Stomach (tissue), 9 donors: ENCODE measurements around the gene NUP155. TPM values are rescaled to one million over a fixed set of nuclear protein-coding genes. Genes with fewer than 3 reads are reported as not detected.
A peak's percentile ranks its signal among the peaks of the same experiment; 100 is the strongest.
"Not testable (repeated sequence)": the region's sequence is repeated elsewhere in the genome, so short reads cannot be mapped to it uniquely, and the experiment has no call there.

ENCODE experiments used
- DNase-seq, 2 donors: peaks; one replicate each; pipeline versions ENCODE4 v3.0.0 to v3.0.0-alpha.2; 2013 to 2019
- H3K27ac ChIP-seq, 5 donors: fragments of 200-600 bp in 4 of 5; sonication (generic) in 4 of 5; one replicate each; pipeline ENCODE4 v1.5.1; 2013 to 2019; ENCODE audit warnings: mild to moderate bottlenecking in 1 of 5, moderate library complexity in 1 of 5
- H3K27me3 ChIP-seq, 3 donors: fragments of 200-600 bp; sonication (generic); one replicate each; pipeline ENCODE4 v1.5.1; 2017 to 2019; ENCODE audit warnings: mixed run types in 1 of 3
- H3K36me3 ChIP-seq, 4 donors: fragments of 200-600 bp; sonication (generic); 1 replicate in 3 of 4; 2 replicates in 1 of 4; pipeline ENCODE4 v1.5.1; 2016 to 2019
- H3K4me1 ChIP-seq, 4 donors: fragments of 200-600 bp; sonication (generic); one replicate each; pipeline ENCODE4 v1.5.1; 2016 to 2019
- H3K4me3 ChIP-seq, 4 donors: fragments of 200-600 bp; sonication (generic) in 3 of 4; one replicate each; pipeline ENCODE4 v1.5.1; 2016 to 2019; ENCODE audit warnings: mild to moderate bottlenecking in 1 of 4
- H3K9me3 ChIP-seq, 4 donors: fragments of 200-600 bp; sonication (generic); one replicate each; pipeline ENCODE4 v1.5.1; 2016 to 2019
- EP300 ChIP-seq: sonication (generic); formaldehyde crosslinking; IDR thresholded peaks from one replicate; pipeline ENCODE4 v1.6.1; 2017; ENCODE audit warnings: antibody characterized with exemption
- POLR2A ChIP-seq, 4 donors: fragments of 450-650 bp; IDR thresholded peaks; one replicate each; pipeline ENCODE4 v1.6.1; 2016; ENCODE audit warnings: antibody characterized with exemption in 4 of 4, control low read depth in 2 of 4, mild to moderate bottlenecking in 1 of 4, moderate library complexity in 1 of 4
- POLR2AphosphoS5 ChIP-seq, 3 donors: sonication (generic); formaldehyde crosslinking; IDR thresholded peaks; one replicate each; pipeline ENCODE4 v1.6.1; 2016; ENCODE audit warnings: antibody characterized with exemption in 3 of 3
- WGBS, 5 donors: extraction: QIAGEN DNeasy Blood & Tissue Kit in 3 of 5; methylation state at CpG; one replicate each; pipeline versions ENCODE4 v1.1.5 to v1.1.7; 2013 to 2018; 5-methylcytosine and 5-hydroxymethylcytosine counted together
- intact Hi-C: fragments of 100-400 bp; cut with DNase I; formaldehyde crosslinking; loops from one replicate; pipeline ENCODE4 v1.15.1; 2023; ENCODE audit warnings: low total_unique reads
- polyA plus RNA-seq, 3 donors: library from polyadenylated mRNA; stranded (reverse); fragments of 200-250 nt; gene quantifications; one replicate each; pipeline ENCODE4 v1.2.3, GENCODE V29; 2013
- total RNA-seq, 5 donors: library from RNA; depleted of rRNA; stranded (reverse); fragments of >200 nt; gene quantifications; one replicate each; pipeline versions ENCODE4 v1.1.0 to v1.2.3, GENCODE V29; 2014 to 2016
- TF ChIP-seq, protein P1 (sequence below), 7 experiments: fragments of 450-650 bp in 4 of 7; fragments of 200-600 bp in 3 of 7; sonication (generic) in 3 of 7; IDR thresholded peaks; one replicate each; pipeline ENCODE4 v1.5.1; 2016 to 2019; ENCODE audit warnings: antibody characterized with exemption in 7 of 7, control low read depth in 2 of 7, mild to moderate bottlenecking in 1 of 7
- donor health status: healthy with polysubstance abuse.
- donor health status: Bipolar disorder and iron deficiency.
- donor health status: healthy.

Gene NUP155
- total and polyA plus RNA-seq, 8 donors: 2.1 to 60.8 (median 6.3) TPM

DNA sequence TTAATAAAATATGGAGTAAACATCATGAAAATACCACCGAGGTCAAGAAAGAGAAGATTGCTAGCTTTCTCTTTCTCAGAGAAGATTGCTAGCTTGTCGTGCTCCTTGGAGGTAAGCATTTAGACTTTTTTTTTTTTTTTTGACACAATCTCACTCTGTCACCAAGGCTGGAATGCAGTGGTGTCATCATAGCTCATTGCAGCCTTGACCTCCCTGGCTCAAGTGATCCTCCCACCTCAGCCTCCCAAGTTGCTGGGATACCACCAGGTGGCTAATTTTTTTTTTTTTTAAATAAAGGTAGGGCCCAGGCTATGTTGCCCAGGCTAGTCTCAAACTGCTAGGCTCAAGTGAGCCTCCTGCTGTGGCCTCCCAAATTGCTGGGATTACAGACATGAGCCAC is 95.4 kb downstream of the NUP155 start:
- intact Hi-C loops: no loop called here
- no peak for DNase-seq

DNA sequence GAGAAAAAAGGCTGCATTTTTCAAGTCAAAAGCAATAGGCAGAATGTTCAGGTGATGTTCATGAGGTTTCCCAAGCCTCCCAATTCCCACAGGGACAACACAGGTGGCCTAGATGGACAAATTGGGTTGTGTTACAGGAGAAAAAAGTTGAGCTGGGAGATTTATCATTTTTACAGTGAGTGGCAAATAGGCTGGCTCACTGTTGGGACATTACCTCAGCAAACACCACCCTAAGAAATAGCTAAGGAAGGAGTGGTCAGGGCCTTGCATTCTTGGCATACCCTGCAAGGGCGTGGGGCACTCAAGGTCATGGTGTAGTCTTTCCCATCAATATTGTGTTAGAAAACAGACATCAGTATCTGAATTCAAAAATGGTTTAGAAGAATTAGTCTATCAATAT is 98.4 kb downstream of the NUP155 start:
- H3K4me1 ChIP-seq: no peaks in the 10 kb centered on the region
- intact Hi-C loops: no loop called here
- H3K36me3 ChIP-seq: no peaks in the 10 kb centered on the region
- WGBS, 5 donors: 23 to 61% (median 48%) methylated on average over 1 of the region's 1 CpG
- H3K27me3 ChIP-seq: no peaks in the 10 kb centered on the region
- H3K27ac ChIP-seq: peak overlapping the region in 2 of 5 donors; percentile 46
- H3K4me3 ChIP-seq: no peak overlapping the region
- peak; percentile 59 to 76 for DNase-seq
- peaks cover 3 to 17% (median 12%) of the 10 kb centered on the region in 4 donors for H3K9me3 ChIP-seq
- TF ChIP-seq POLR2A (IDR thresholded peaks at IDR 0.05) (no peak), POLR2AphosphoS5 (IDR thresholded peaks at IDR 0.05) (peak in 1 of 3 donors; percentile 14)

More for the DNA sequence above, 95.4 kb downstream of the NUP155 start:
- Histone ChIP-seq H3K4me3 (no peak overlapping the region), H3K27me3 (no peaks in the 10 kb centered on the region), H3K9me3 (peaks cover 0 to 19% (median 10%) of the 10 kb centered on the region in 4 donors), H3K4me1 (no peaks in the 10 kb centered on the region), H3K36me3 (no peaks in the 10 kb centered on the region), H3K27ac (no peak overlapping the region)
- TF ChIP-seq POLR2A (IDR thresholded peaks at IDR 0.05) (no peak), EP300 (no peak)
- TF ChIP-seq, protein P1, sequence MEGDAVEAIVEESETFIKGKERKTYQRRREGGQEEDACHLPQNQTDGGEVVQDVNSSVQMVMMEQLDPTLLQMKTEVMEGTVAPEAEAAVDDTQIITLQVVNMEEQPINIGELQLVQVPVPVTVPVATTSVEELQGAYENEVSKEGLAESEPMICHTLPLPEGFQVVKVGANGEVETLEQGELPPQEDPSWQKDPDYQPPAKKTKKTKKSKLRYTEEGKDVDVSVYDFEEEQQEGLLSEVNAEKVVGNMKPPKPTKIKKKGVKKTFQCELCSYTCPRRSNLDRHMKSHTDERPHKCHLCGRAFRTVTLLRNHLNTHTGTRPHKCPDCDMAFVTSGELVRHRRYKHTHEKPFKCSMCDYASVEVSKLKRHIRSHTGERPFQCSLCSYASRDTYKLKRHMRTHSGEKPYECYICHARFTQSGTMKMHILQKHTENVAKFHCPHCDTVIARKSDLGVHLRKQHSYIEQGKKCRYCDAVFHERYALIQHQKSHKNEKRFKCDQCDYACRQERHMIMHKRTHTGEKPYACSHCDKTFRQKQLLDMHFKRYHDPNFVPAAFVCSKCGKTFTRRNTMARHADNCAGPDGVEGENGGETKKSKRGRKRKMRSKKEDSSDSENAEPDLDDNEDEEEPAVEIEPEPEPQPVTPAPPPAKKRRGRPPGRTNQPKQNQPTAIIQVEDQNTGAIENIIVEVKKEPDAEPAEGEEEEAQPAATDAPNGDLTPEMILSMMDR (IDR thresholded peaks at IDR 0.05): no peak
- 76 to 93% (median 84%) methylated on average over 2 of the region's 2 CpGs for WGBS, 5 donors

DNA sequence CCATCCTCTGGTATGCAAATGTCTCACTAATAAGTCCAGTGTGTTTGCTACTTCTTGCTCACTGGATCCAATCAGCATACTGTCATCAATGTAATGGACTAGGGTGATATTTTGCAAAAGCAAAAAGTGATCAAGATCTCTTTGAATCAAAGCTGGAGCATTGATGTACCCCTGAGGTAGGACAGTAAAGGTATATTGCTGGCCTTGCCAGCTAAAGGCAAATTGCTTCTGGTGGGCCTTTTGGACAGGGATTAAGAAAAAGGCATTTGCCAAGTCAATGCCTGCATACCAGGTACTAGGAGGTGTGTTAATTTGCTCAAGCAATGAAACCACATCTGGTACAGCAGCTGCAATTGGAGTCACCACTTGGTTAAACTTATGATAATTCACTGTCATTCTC is 102.8 kb downstream of the NUP155 start:
- peaks cover 3 to 17% (median 12%) of the 10 kb centered on the region in 4 donors for H3K9me3 ChIP-seq
- H3K4me1 ChIP-seq, H3K27ac ChIP-seq, H3K4me3 ChIP-seq, DNase-seq, H3K36me3 ChIP-seq, intact Hi-C loops, H3K27me3 ChIP-seq: not testable (repeated sequence)

DNA sequence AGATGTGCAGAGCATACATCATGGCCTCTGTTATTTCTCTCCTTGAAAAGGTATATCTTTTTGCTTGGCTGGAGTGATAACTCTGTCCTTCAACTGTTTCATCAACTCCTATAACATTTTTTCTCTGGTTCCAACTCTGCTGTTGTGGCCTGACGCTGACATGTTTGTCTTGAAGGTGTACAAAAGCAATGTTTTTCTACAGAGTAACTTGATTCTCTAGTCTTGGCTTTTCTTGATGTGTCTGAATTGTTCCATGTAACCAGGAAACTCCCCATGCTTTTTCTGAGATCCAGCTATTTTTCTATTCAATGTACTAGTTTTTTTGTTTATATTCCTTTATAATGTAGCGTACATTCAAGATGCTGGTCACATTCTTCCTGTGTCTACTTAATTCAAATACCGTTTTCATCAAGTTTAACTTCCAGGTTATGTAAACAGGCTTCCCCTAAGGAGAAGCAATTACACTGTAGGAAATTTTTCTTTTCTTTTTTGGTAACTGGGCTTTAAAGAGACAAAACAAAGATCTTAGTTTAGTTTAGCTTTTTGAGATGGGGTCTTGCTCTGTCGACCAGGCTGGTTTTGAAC is 115.0 kb downstream of the NUP155 start:
- H3K36me3 ChIP-seq: no peaks in the 10 kb centered on the region
- H3K4me1 ChIP-seq: no peaks in the 10 kb centered on the region
- H3K27ac ChIP-seq: no peak overlapping the region
- no peaks in the 10 kb centered on the region for H3K27me3 ChIP-seq
- no peaks in the 10 kb centered on the region for H3K9me3 ChIP-seq
- no peak overlapping the region for H3K4me3 ChIP-seq
- TF ChIP-seq, protein P1 (IDR thresholded peaks at IDR 0.05): no peak
- TF ChIP-seq POLR2A (IDR thresholded peaks at IDR 0.05) (no peak), POLR2AphosphoS5 (IDR thresholded peaks at IDR 0.05) (no peak), EP300 (no peak)
- intact Hi-C loops: no loop called here
- no peak for DNase-seq
- 68 to 80% (median 76%) methylated on average over 4 of the region's 4 CpGs for WGBS, 5 donors

DNA sequence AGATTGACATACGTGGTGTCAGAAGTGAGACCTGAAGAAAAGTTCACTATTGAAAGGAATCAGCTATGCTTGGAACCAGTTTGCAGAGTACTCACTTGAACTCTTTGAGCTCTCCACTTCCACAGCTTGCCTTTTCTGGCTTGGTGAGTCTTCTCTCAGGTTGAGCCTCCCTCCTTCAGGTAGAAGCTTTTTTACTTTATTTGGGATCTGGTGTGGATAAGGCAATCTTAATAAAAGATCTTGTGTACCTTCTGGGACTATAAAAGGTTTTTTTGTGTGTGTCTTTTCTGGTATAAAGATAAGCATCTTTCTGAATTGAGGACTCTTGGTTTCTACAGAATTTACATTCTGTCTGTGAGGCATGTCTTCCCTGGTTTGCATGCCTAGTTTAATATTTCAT is 116.3 kb downstream of the NUP155 start:
- intact Hi-C loops: no loop called here
- Histone ChIP-seq H3K27me3 (no peaks in the 10 kb centered on the region), H3K4me3 (no peak overlapping the region), H3K4me1 (peaks cover 0 to 7% (median 3%) of the 10 kb centered on the region in 4 donors), H3K27ac (no peak overlapping the region), H3K9me3 (no peaks in the 10 kb centered on the region), H3K36me3 (no peaks in the 10 kb centered on the region)
- TF ChIP-seq, protein P1 (IDR thresholded peaks at IDR 0.05): no peak
- TF ChIP-seq EP300 (no peak), POLR2A (IDR thresholded peaks at IDR 0.05) (no peak), POLR2AphosphoS5 (IDR thresholded peaks at IDR 0.05) (no peak)
- WGBS, 5 donors: 86 to 97% (median 95%) methylated on average over 1 of the region's 1 CpG
- no peak for DNase-seq
